ENCODE results near the gene MED7.

The MED7 gene

GRCh38 chr5:157184117-157184670 is 41.5 kb upstream of the MED7 start:
- DNase-seq (ENCODE audit: low read depth, low spot score), result no peak
- H3K27me3 ChIP-seq (ENCODE audit: insufficient read depth, insufficient read length), result peaks cover 77% of the 10 kb centered on the region
- TF ChIP-seq ZNF274 (IDR thresholded peaks at IDR 0.05; ENCODE audit: low read depth, low read length), result no peak
- no peak for TF ChIP-seq YY1 (IDR thresholded peaks at IDR 0.05; ENCODE audit: insufficient read depth, insufficient read length)
- no peak for TF ChIP-seq SUZ12 (IDR thresholded peaks at IDR 0.05; ENCODE audit: extremely low read depth, insufficient read depth, insufficient read length)
- H3K4me3 ChIP-seq (ENCODE audit: insufficient read length, low read depth), result no peak overlapping the region
- no peaks in the 10 kb centered on the region for H3K36me3 ChIP-seq (ENCODE audit: insufficient read depth, insufficient read length, low read length)
- H3K4me1 ChIP-seq (ENCODE audit: insufficient read depth, insufficient read length), result peaks cover 3% of the 10 kb centered on the region
- no peaks in the 10 kb centered on the region for H3K9me3 ChIP-seq (ENCODE audit: insufficient read depth, low read length)
- no peak overlapping the region for H3K9ac ChIP-seq (ENCODE audit: insufficient read length, low read depth)

- no peak for DNase-seq (ENCODE audit: low read depth, low spot score)
- Histone ChIP-seq H3K9ac (ENCODE audit: insufficient read length, low read depth) (no peak overlapping the region), H3K4me1 (ENCODE audit: insufficient read depth, insufficient read length) (peaks cover 3% of the 10 kb centered on the region), H3K27me3 (ENCODE audit: insufficient read depth, insufficient read length) (peaks cover 58% of the 10 kb centered on the region), H3K4me3 (ENCODE audit: insufficient read length, low read depth) (no peak overlapping the region), H3K36me3 (ENCODE audit: insufficient read depth, insufficient read length, low read length) (no peaks in the 10 kb centered on the region), H3K9me3 (ENCODE audit: insufficient read depth, low read length) (no peaks in the 10 kb centered on the region)
- TF ChIP-seq YY1 (IDR thresholded peaks at IDR 0.05; ENCODE audit: insufficient read depth, insufficient read length), result no peak
- TF ChIP-seq ZNF274 (IDR thresholded peaks at IDR 0.05; ENCODE audit: low read depth, low read length), result no peak
- TF ChIP-seq SUZ12 (IDR thresholded peaks at IDR 0.05; ENCODE audit: extremely low read depth, insufficient read depth, insufficient read length), result no peak
Measured at GRCh38 chr5:157182143-157182757, 39.6 kb upstream of the MED7 start.

- no peak within 1 kb of the TSS for H3K4me3 ChIP-seq (ENCODE audit: insufficient read length, low read depth)
- no peak within 1 kb of the TSS for H3K9ac ChIP-seq (ENCODE audit: insufficient read length, low read depth)
- DNase-seq (ENCODE audit: low read depth, low spot score), result no peak
- no peak for TF ChIP-seq ZNF274 (IDR thresholded peaks at IDR 0.05; ENCODE audit: low read depth, low read length)
- TF ChIP-seq SUZ12 (IDR thresholded peaks at IDR 0.05; ENCODE audit: extremely low read depth, insufficient read depth, insufficient read length), result no peak
- TF ChIP-seq YY1 (IDR thresholded peaks at IDR 0.05; ENCODE audit: insufficient read depth, insufficient read length), result no peak
- H3K4me1 ChIP-seq (ENCODE audit: insufficient read depth, insufficient read length), result no peaks in the 10 kb centered on the region
- no peaks in the 10 kb centered on the region for H3K9me3 ChIP-seq (ENCODE audit: insufficient read depth, low read length)
- peaks cover 44% of the 10 kb centered on the region for H3K27me3 ChIP-seq (ENCODE audit: insufficient read depth, insufficient read length)
- H3K36me3 ChIP-seq (ENCODE audit: insufficient read depth, insufficient read length, low read length), result no peaks in the 10 kb centered on the region
Measured at GRCh38 chr5:157180374-157181264, 38.0 kb upstream of the MED7 start, which contains the start of gene ITK. Gene ITK, plus strand, starts transcription at chr5:157180840. Its CDS starts 138 bp downstream, at chr5:157180978.

GRCh38 chr5:157178966-157179365 is 36.3 kb upstream of the MED7 start:
- TF ChIP-seq YY1 (IDR thresholded peaks at IDR 0.05; ENCODE audit: insufficient read depth, insufficient read length) (no peak), ZNF274 (IDR thresholded peaks at IDR 0.05; ENCODE audit: low read depth, low read length) (no peak), SUZ12 (IDR thresholded peaks at IDR 0.05; ENCODE audit: extremely low read depth, insufficient read depth, insufficient read length) (no peak)

GRCh38 chr5:157177953-157178352 is 35.3 kb upstream of the MED7 start:
- peaks cover 23% of the 10 kb centered on the region for H3K27me3 ChIP-seq (ENCODE audit: insufficient read depth, insufficient read length)
- DNase-seq (ENCODE audit: low read depth, low spot score), result no peak
- no peaks in the 10 kb centered on the region for H3K36me3 ChIP-seq (ENCODE audit: insufficient read depth, insufficient read length, low read length)
- H3K9ac ChIP-seq (ENCODE audit: insufficient read length, low read depth), result no peak overlapping the region
- no peak overlapping the region for H3K4me3 ChIP-seq (ENCODE audit: insufficient read length, low read depth)
- no peaks in the 10 kb centered on the region for H3K9me3 ChIP-seq (ENCODE audit: insufficient read depth, low read length)
- no peak for TF ChIP-seq SUZ12 (IDR thresholded peaks at IDR 0.05; ENCODE audit: extremely low read depth, insufficient read depth, insufficient read length)
- TF ChIP-seq YY1 (IDR thresholded peaks at IDR 0.05; ENCODE audit: insufficient read depth, insufficient read length), result no peak
- no peak for TF ChIP-seq ZNF274 (IDR thresholded peaks at IDR 0.05; ENCODE audit: low read depth, low read length)
- H3K4me1 ChIP-seq (ENCODE audit: insufficient read depth, insufficient read length), result no peaks in the 10 kb centered on the region

More at GRCh38 chr5:157178966-157179365, 36.3 kb upstream of the MED7 start:
- Histone ChIP-seq H3K27me3 (ENCODE audit: insufficient read depth, insufficient read length) (peaks cover 32% of the 10 kb centered on the region), H3K4me1 (ENCODE audit: insufficient read depth, insufficient read length) (no peaks in the 10 kb centered on the region), H3K4me3 (ENCODE audit: insufficient read length, low read depth) (no peak overlapping the region), H3K9ac (ENCODE audit: insufficient read length, low read depth) (no peak overlapping the region), H3K36me3 (ENCODE audit: insufficient read depth, insufficient read length, low read length) (no peaks in the 10 kb centered on the region), H3K9me3 (ENCODE audit: insufficient read depth, low read length) (no peaks in the 10 kb centered on the region)
- no peak for DNase-seq (ENCODE audit: low read depth, low spot score)

GRCh38 chr5:157175071-157175612 is 32.5 kb upstream of the MED7 start:
- H3K36me3 ChIP-seq (ENCODE audit: insufficient read depth, insufficient read length, low read length), result no peaks in the 10 kb centered on the region
- H3K27me3 ChIP-seq (ENCODE audit: insufficient read depth, insufficient read length), result peaks cover 2% of the 10 kb centered on the region
- H3K9ac ChIP-seq (ENCODE audit: insufficient read length, low read depth), result no peak overlapping the region
- H3K4me3 ChIP-seq (ENCODE audit: insufficient read length, low read depth), result no peak overlapping the region
- DNase-seq (ENCODE audit: low read depth, low spot score), result no peak
- 0 out of 2 replicates have a peak, but pooled peaks cover 8% of the 10 kb centered on the region for H3K9me3 ChIP-seq (ENCODE audit: insufficient read depth, low read length)
- no peaks in the 10 kb centered on the region for H3K4me1 ChIP-seq (ENCODE audit: insufficient read depth, insufficient read length)
- TF ChIP-seq ZNF274 (IDR thresholded peaks at IDR 0.05; ENCODE audit: low read depth, low read length) (no peak), YY1 (IDR thresholded peaks at IDR 0.05; ENCODE audit: insufficient read depth, insufficient read length) (no peak), SUZ12 (IDR thresholded peaks at IDR 0.05; ENCODE audit: extremely low read depth, insufficient read depth, insufficient read length) (no peak)

Measured in NT2/D1 (cell line).